HCT116 (cell line): Measurements from ENCODE around the gene AGPAT2. TPM values are rescaled to one million over a fixed set of nuclear protein-coding genes. Genes with fewer than 3 reads are reported as not detected.

Experiments used
- ATAC-seq: fragments of 200-7000 bp; cut with Tn5 transposase; 2 replicates; pipeline ENCODE4 v1.9.1; 2020; ENCODE audit warnings: mild to moderate bottlenecking, moderate library complexity
- BruUV-seq: library from RNA; stranded (reverse); fragments of 400-500 nt; replicated peaks from 2 replicates; lab custom pipeline; 2021; lab: Mats Ljungman, UMichigan
- CTCF ChIA-PET: fragments of 300-600 bp; sonication (Branson Sonifier 250); formaldehyde crosslinking; loops from one replicate; lab custom pipeline; 2021; ENCODE audit warnings: antibody characterized with exemption; lab: Charles Lee
- POLR2A ChIA-PET: fragments of 300-600, 350-600 bp; sonication (Branson Sonifier 250); formaldehyde crosslinking; loops from one replicate; lab custom pipeline; 2021; ENCODE audit warnings: antibody characterized with exemption; lab: Charles Lee
- RAD21 ChIA-PET, 2 experiments: fragments of 300-600 bp; sonication (Branson Sonifier 250); formaldehyde crosslinking; loops; one replicate each; lab custom pipeline; 2023; ENCODE audit warnings: low total read pairs in 2 of 2; ENCODE audit not compliant: uncharacterized antibody in 2 of 2, unreplicated experiment in 2 of 2, low non-redundant PET in 1 of 2; lab: Charles Lee
- DNase-seq: peaks from one replicate; pipeline ENCODE4 v3.0.0-alpha.2; 2010; ENCODE audit warnings: low read depth, low spot score
- H2AFZ ChIP-seq: fragments of 200-600 bp; shearing (Covaris generic), sonication (generic); 2 replicates; pipeline ENCODE4 v1.6.1; 2017; ENCODE audit warnings: low read depth, mixed run types, mixed read lengths, antibody characterized with exemption, low read length; ENCODE audit not compliant: poor library complexity, severe bottlenecking
- H3K27ac ChIP-seq: 2 replicates; pipeline ENCODE4 v1.5.1; 2012; ENCODE audit warnings: low read depth, low read length
- H3K27me3 ChIP-seq: fragments of 200-600 bp; sonication (generic); 2 replicates; pipeline ENCODE4 v1.6.1; 2016; ENCODE audit warnings: mixed run types, low read length, mixed read lengths; ENCODE audit not compliant: insufficient read depth
- H3K36me3 ChIP-seq, 2 experiments: fragments of 200-500 bp in 1 of 2; fragments of 200-600 bp in 1 of 2; sonication (Bioruptor generic) in 1 of 2; sonication (generic) in 1 of 2; 2 replicates each; pipeline versions ENCODE4 v1.5.1 to v1.6.1; 2014 to 2016; ENCODE audit warnings: low read length in 2 of 2, inconsistent platforms in 1 of 2, mixed read lengths in 1 of 2, mixed run types in 1 of 2; ENCODE audit not compliant: insufficient read depth in 2 of 2, control insufficient read depth in 1 of 2
- H3K4me1 ChIP-seq, 2 experiments: fragments of 200-600 bp in 1 of 2; sonication (generic) in 1 of 2; 2 replicates each; pipeline versions ENCODE4 v1.5.1 to v1.6.1; 2012 to 2017; ENCODE audit warnings: low read length in 2 of 2, inconsistent platforms in 1 of 2, mild to moderate bottlenecking in 1 of 2, mixed read lengths in 1 of 2, mixed run types in 1 of 2, moderate library complexity in 1 of 2; ENCODE audit not compliant: insufficient read depth in 2 of 2, control insufficient read depth in 1 of 2
- H3K4me2 ChIP-seq: fragments of 200-600 bp; sonication (generic); 2 replicates; pipeline ENCODE4 v1.6.1; 2017; ENCODE audit warnings: mixed run types, low read length, mixed read lengths
- H3K4me3 ChIP-seq, 2 experiments: fragments of 200-600 bp in 1 of 2; sonication (generic) in 1 of 2; replicated peaks in 1 of 2; 2 replicates each; pipeline ENCODE4 v1.5.1; 2011 to 2016; ENCODE audit warnings: low read length in 2 of 2, control low read depth in 1 of 2, low read depth in 1 of 2, mild to moderate bottlenecking in 1 of 2, mixed read lengths in 1 of 2, mixed run types in 1 of 2
- H3K79me2 ChIP-seq: fragments of 200-600 bp; sonication (generic); 2 replicates; pipeline ENCODE4 v1.6.1; 2017; ENCODE audit warnings: mild to moderate bottlenecking, mixed run types, low read length, moderate library complexity, mixed read lengths; ENCODE audit not compliant: insufficient read depth
- H3K9ac ChIP-seq: fragments of 200-600 bp; sonication (generic); 2 replicates; pipeline ENCODE4 v1.6.1; 2016; ENCODE audit warnings: low read length, mixed read lengths
- H3K9me2 ChIP-seq: fragments of 200-600 bp; sonication (generic), shearing (Covaris generic); 2 replicates; pipeline ENCODE4 v1.6.1; 2017; ENCODE audit warnings: mixed run types, mild to moderate bottlenecking, moderate library complexity; ENCODE audit not compliant: insufficient read depth
- H3K9me3 ChIP-seq, 2 experiments: fragments of 200-500 bp in 1 of 2; fragments of 200-600 bp in 1 of 2; sonication (Bioruptor generic) in 1 of 2; sonication (generic) in 1 of 2; 2 replicates each; pipeline ENCODE4 v1.6.1; 2014 to 2017; ENCODE audit warnings: low read length in 2 of 2, mixed read lengths in 2 of 2, inconsistent platforms in 1 of 2, low read depth in 1 of 2, mild to moderate bottlenecking in 1 of 2, mixed run types in 1 of 2, moderate library complexity in 1 of 2; ENCODE audit not compliant: control insufficient read depth in 1 of 2, insufficient read depth in 1 of 2
- H4K20me1 ChIP-seq: fragments of 200-600 bp; sonication (generic), shearing (Covaris generic); 2 replicates; pipeline ENCODE4 v1.6.1; 2017; ENCODE audit warnings: mixed run types, mild to moderate bottlenecking, moderate library complexity; ENCODE audit not compliant: insufficient read depth
- CBX3 ChIP-seq: IDR thresholded peaks from 2 replicates; pipeline ENCODE4 v1.6.1; 2012; ENCODE audit warnings: low read depth
- CEBPB ChIP-seq: IDR thresholded peaks from 2 replicates; pipeline ENCODE4 v1.6.1; 2012; ENCODE audit warnings: low read depth
- EGR1 ChIP-seq: IDR thresholded peaks from 2 replicates; pipeline ENCODE4 v1.6.1; 2012; ENCODE audit warnings: low read depth
- ELF1 ChIP-seq: IDR thresholded peaks from 2 replicates; pipeline ENCODE4 v1.6.1; 2012; ENCODE audit warnings: low read depth, borderline replicate concordance
- EZH2 ChIP-seq: fragments of 200-600 bp; sonication (generic); IDR thresholded peaks from 2 replicates; pipeline ENCODE4 v1.6.1; 2017; ENCODE audit warnings: antibody characterized with exemption, mixed run types
- EZH2phosphoT487 ChIP-seq: fragments of 200-600 bp; IDR thresholded peaks from 2 replicates; pipeline ENCODE4 v1.6.1; 2018; ENCODE audit warnings: antibody characterized with exemption, borderline replicate concordance
- FOSL1 ChIP-seq: IDR thresholded peaks from 2 replicates; pipeline ENCODE4 v1.6.1; 2012; ENCODE audit warnings: low read depth
- JUND ChIP-seq: IDR thresholded peaks from 2 replicates; pipeline ENCODE4 v1.6.1; 2012
- POLR2A ChIP-seq: IDR thresholded peaks from 2 replicates; pipeline ENCODE4 v1.7.0; 2011; ENCODE audit warnings: borderline replicate concordance; ENCODE audit not compliant: insufficient read depth, insufficient read length; ENCODE audit errors: extremely low read depth
- POLR2AphosphoS5 ChIP-seq: IDR thresholded peaks from 2 replicates; pipeline ENCODE4 v1.6.1; 2011; ENCODE audit warnings: mild to moderate bottlenecking, low read depth, low read length, moderate library complexity
- RAD21 ChIP-seq: IDR thresholded peaks from 2 replicates; pipeline ENCODE4 v1.6.1; 2012; ENCODE audit warnings: low read depth, mild to moderate bottlenecking
- SIN3A ChIP-seq: IDR thresholded peaks from 2 replicates; pipeline ENCODE4 v1.6.1; 2012; ENCODE audit warnings: low read depth
- SP1 ChIP-seq: IDR thresholded peaks from 2 replicates; pipeline ENCODE4 v1.6.1; 2012; ENCODE audit warnings: low read depth
- SRF ChIP-seq: IDR thresholded peaks from 2 replicates; pipeline ENCODE4 v1.6.1; 2012; ENCODE audit warnings: low read depth
- YY1 ChIP-seq: IDR thresholded peaks from 2 replicates; pipeline ENCODE4 v1.6.1; 2011; ENCODE audit warnings: low read length, low read depth, moderate library complexity, mild to moderate bottlenecking; ENCODE audit not compliant: insufficient replicate concordance; ENCODE audit errors: extremely low read depth
- ZBTB33 ChIP-seq: IDR thresholded peaks from 2 replicates; pipeline ENCODE4 v1.6.1; 2011; ENCODE audit warnings: mild to moderate bottlenecking, low read length, moderate library complexity; ENCODE audit not compliant: insufficient replicate concordance; ENCODE audit errors: extremely low read depth
- ZFX ChIP-seq: fragments of 450-650 bp; IDR thresholded peaks from 2 replicates; pipeline ENCODE4 v1.6.1; 2017
- ZNF274 ChIP-seq: fragments of 200-500 bp; sonication (Bioruptor generic); IDR thresholded peaks from 2 replicates; pipeline ENCODE4 v1.6.1; 2014; ENCODE audit warnings: mild to moderate bottlenecking, low read depth, low read length, inconsistent platforms
- intact Hi-C: fragments of 100-400 bp; cut with micrococcal nuclease; formaldehyde crosslinking; loops from 2 replicates; pipeline ENCODE4 v1.10.0; 2022
- total RNA-seq: library from RNA; stranded (reverse); gene quantifications from one replicate; pipeline ENCODE4 v1.2.1, GENCODE V29; 2021; ENCODE audit not compliant: unreplicated experiment
- TF ChIP-seq, protein P1 (sequence below): IDR thresholded peaks from 2 replicates; pipeline ENCODE4 v1.6.1; 2012
- TF ChIP-seq, protein P2 (sequence below): IDR thresholded peaks from 2 replicates; pipeline ENCODE4 v1.6.1; 2012

AGPAT2 gene
- total RNA-seq, 1 experiment from 2014 or later = 86.0 TPM

DNA sequence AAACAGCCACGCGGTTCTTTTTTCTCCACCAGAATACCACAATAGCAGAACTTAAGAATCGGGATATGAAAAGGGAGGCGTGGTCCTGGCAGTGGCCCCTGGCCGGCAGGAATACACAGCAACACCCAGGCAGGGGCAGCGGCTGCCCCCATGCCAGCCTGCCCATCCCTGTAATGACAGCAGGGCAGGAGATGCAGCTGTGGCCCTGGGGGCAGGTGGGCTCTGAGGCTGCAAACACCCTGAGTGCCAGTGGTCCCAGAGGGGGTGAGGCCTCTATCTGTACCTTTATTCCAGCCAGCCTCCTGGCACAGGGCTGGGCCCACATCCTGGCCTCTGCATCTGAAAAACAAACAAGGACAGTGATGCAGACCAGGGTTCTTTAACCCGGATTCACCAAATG is 37.5 kb upstream of the AGPAT2 start (continued):
- no peak for TF ChIP-seq YY1

- intact Hi-C loops = no loop called here
- ChIA-PET CTCF (interaction anchor here (0.9 kb wide), 1 partner anchor 34 kb away, joined by 3 read pairs; the partner anchor contains the start of gene LCN8), POLR2A (no interaction called here), RAD21 (no interaction called here)
- H3K9me3 ChIP-seq = no peaks in the 10 kb centered on the region
- ATAC-seq = no peak
- no peak overlapping the region for H2AFZ ChIP-seq
- peak overlapping the region; percentile 52; the same call in 1 of the 2 replicates for H3K27ac ChIP-seq
- no peak for DNase-seq
- peaks cover 19 to 46% of the 10 kb centered on the region in 2 experiments; a peak in 3 of 4 replicates for H3K36me3 ChIP-seq
- no peak overlapping the region for H3K9ac ChIP-seq
- H3K4me2 ChIP-seq = no peak overlapping the region
- TF ChIP-seq ZNF274 = no peak
- no peak for TF ChIP-seq SP1
- no peak for TF ChIP-seq EGR1
- TF ChIP-seq FOSL1 = no peak
- no peak for TF ChIP-seq EZH2
- TF ChIP-seq RAD21 = no peak
- TF ChIP-seq, protein P1, sequence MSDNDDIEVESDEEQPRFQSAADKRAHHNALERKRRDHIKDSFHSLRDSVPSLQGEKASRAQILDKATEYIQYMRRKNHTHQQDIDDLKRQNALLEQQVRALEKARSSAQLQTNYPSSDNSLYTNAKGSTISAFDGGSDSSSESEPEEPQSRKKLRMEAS = no peak
- TF ChIP-seq CEBPB = no peak
- no peak for TF ChIP-seq ELF1
- TF ChIP-seq, protein P2, sequence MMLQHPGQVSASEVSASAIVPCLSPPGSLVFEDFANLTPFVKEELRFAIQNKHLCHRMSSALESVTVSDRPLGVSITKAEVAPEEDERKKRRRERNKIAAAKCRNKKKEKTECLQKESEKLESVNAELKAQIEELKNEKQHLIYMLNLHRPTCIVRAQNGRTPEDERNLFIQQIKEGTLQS = no peak
- TF ChIP-seq ZFX = no peak
- TF ChIP-seq JUND = no peak
- no peak for TF ChIP-seq EZH2phosphoT487
- no peak for TF ChIP-seq SRF
- TF ChIP-seq ZBTB33 = no peak
- no peak for TF ChIP-seq CBX3
- TF ChIP-seq POLR2A = no peak
- no peak for TF ChIP-seq YY1
- TF ChIP-seq SIN3A = no peak
- no peak for TF ChIP-seq POLR2AphosphoS5
- peaks cover 37% of the 10 kb centered on the region; the same call in 1 of the 2 replicates for H4K20me1 ChIP-seq
- H3K79me2 ChIP-seq = peaks cover 44% of the 10 kb centered on the region
- no peaks in the 10 kb centered on the region for H3K27me3 ChIP-seq
- BruUV-seq = no TSS peak
- H3K4me1 ChIP-seq = peaks cover 9 to 57% of the 10 kb centered on the region in 2 experiments; a peak in 3 of 4 replicates
- H3K4me3 ChIP-seq = no peak overlapping the region
- H3K9me2 ChIP-seq = no peaks in the 10 kb centered on the region
These were observed 36.7 kb upstream of the AGPAT2 start for GRCh38 chr9:136723989-136724388.
